Astrocyte (in vitro differentiated cells and primary cell): ENCODE results near the gene ACKR2. TPM values are rescaled to one million over a fixed set of nuclear protein-coding genes. Genes with fewer than 3 reads are reported as not detected.

Experiments
- DNase-seq: peaks from one replicate; pipeline ENCODE4 v3.0.0-alpha.2; 2010; ENCODE audit warnings: low read depth
- FAIRE-seq: peaks from 2 replicates; lab custom pipeline; 2011; peaks lifted over from hg19 to GRCh38; lab: Jason Lieb, UNC
- H2AFZ ChIP-seq: 2 replicates; pipeline ENCODE4 v1.6.0; 2012; ENCODE audit warnings: low read depth, low read length, inconsistent platforms
- H3K27ac ChIP-seq: 2 replicates; pipeline ENCODE4 v1.5.1; 2011; ENCODE audit warnings: low read depth, low read length, inconsistent platforms
- H3K27me3 ChIP-seq: 2 replicates; pipeline ENCODE4 v1.6.0; 2011; ENCODE audit warnings: low read length, inconsistent platforms; ENCODE audit not compliant: insufficient read depth
- H3K36me3 ChIP-seq: 2 replicates; pipeline ENCODE4 v1.5.1; 2011; ENCODE audit warnings: low read length, inconsistent platforms; ENCODE audit not compliant: insufficient read depth
- H3K4me1 ChIP-seq: 2 replicates; pipeline ENCODE4 v1.5.1; 2011; ENCODE audit warnings: low read length, inconsistent platforms; ENCODE audit not compliant: insufficient read depth
- H3K4me2 ChIP-seq: 2 replicates; pipeline ENCODE4 v1.6.0; 2012; ENCODE audit warnings: low read length, inconsistent platforms
- H3K4me3 ChIP-seq: 2 replicates; pipeline ENCODE4 v1.5.1; 2011; ENCODE audit warnings: low read depth, mild to moderate bottlenecking, low read length, inconsistent platforms; ENCODE audit not compliant: insufficient read depth
- H3K79me2 ChIP-seq: 2 replicates; pipeline ENCODE4 v1.6.0; 2012; ENCODE audit warnings: mild to moderate bottlenecking, low read length, inconsistent platforms; ENCODE audit not compliant: insufficient read depth
- H3K9ac ChIP-seq: 2 replicates; pipeline ENCODE4 v1.6.0; 2012; ENCODE audit warnings: mild to moderate bottlenecking, low read length, inconsistent platforms
- H3K9me3 ChIP-seq: 2 replicates; pipeline ENCODE4 v1.5.1; 2012; ENCODE audit warnings: low read depth, mild to moderate bottlenecking, low read length, inconsistent platforms; ENCODE audit not compliant: insufficient read depth
- H4K20me1 ChIP-seq: 2 replicates; pipeline ENCODE4 v1.6.0; 2012; ENCODE audit warnings: low read length, inconsistent platforms; ENCODE audit not compliant: insufficient read depth
- H3K27ac Mint-ChIP-seq: one replicate; pipeline ENCODE4 v1.8.0; 2021; ENCODE audit warnings: mild to moderate bottlenecking, mixed read lengths; ENCODE audit not compliant: unreplicated experiment
- H3K27me3 Mint-ChIP-seq: one replicate; pipeline ENCODE4 v1.8.0; 2021; ENCODE audit warnings: low read depth, mixed read lengths; ENCODE audit not compliant: unreplicated experiment
- H3K36me3 Mint-ChIP-seq: one replicate; pipeline ENCODE4 v1.8.0; 2021; ENCODE audit warnings: low read depth, mixed read lengths; ENCODE audit not compliant: unreplicated experiment
- H3K4me1 Mint-ChIP-seq: one replicate; pipeline ENCODE4 v1.8.0; 2021; ENCODE audit warnings: low read depth, mixed read lengths; ENCODE audit not compliant: unreplicated experiment
- H3K4me3 Mint-ChIP-seq: one replicate; pipeline ENCODE4 v1.8.0; 2021; ENCODE audit warnings: mild to moderate bottlenecking, moderate library complexity, mixed read lengths; ENCODE audit not compliant: unreplicated experiment
- H3K9me3 Mint-ChIP-seq: one replicate; pipeline ENCODE4 v1.8.0; 2021; ENCODE audit warnings: mild to moderate bottlenecking, mixed read lengths; ENCODE audit not compliant: unreplicated experiment
- CTCF ChIP-seq: IDR thresholded peaks from 2 replicates; pipeline ENCODE4 v1.5.1; 2011; ENCODE audit warnings: low read depth, mild to moderate bottlenecking, inconsistent platforms, low read length, moderate library complexity; ENCODE audit not compliant: insufficient read depth
- EZH2 ChIP-seq: IDR thresholded peaks from 2 replicates; pipeline ENCODE4 v1.6.1; 2012; ENCODE audit warnings: mild to moderate bottlenecking, low read length, inconsistent platforms; ENCODE audit not compliant: insufficient read depth
- total RNA-seq: library from RNA; stranded (reverse); gene quantifications from 2 replicates; pipeline ENCODE4 v1.2.1, GENCODE V29; 2021

The ACKR2 gene
- total RNA-seq, 1 donor from 2014 or later = 1.7 TPM

DNA sequence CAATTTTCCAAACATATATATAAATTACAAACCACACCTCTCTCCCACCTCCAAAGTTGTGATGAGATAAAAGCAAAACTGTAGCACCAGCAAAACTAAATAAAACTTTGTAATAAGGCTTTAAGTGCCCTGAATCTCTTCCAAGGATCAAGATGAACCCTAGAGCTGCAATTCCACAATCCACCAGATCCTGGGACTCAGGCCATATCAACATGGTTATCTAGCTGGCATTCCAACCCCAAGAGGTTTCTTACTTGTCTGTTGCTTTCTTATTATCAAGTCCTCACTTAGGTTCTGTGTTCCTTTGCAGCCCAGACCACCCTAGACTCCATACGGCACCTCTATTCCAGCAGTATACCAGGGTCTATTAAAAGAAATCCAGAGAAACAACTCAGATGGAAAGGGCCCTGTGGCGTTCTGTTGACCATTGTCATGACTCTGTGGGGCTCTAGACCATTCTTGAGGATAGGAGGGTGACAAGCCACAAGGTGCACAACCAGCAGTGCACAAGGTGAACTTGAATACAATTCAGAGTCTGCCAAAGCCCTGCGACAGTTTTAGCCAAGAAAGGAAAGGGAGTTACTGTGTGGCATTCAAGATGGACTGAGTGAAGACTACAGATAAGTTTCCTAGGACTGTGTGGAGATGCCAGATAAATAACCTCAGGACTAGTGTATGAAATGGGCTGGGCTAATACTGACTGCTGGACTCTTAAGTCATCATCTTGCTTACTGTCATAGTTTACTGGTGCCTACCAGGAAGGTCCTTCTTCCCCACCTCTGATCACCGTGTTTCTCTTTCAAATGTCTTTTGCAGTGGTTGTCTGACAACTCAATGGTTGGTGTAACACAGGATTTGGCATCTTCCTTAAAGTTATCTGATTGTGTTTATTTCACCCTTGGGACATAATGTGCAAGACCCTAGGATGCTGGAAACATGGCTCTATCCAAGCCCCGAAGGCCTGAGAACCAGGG, 27.2 kb downstream of the ACKR2 start:
- Histone ChIP-seq H3K27me3 (no peaks in the 10 kb centered on the region), H3K4me1 (no peaks in the 10 kb centered on the region), H3K4me2 (no peak overlapping the region), H3K4me3 (no peak overlapping the region), H4K20me1 (no peaks in the 10 kb centered on the region), H3K36me3 (no peaks in the 10 kb centered on the region), H3K9ac (no peak overlapping the region), H3K9me3 (no peaks in the 10 kb centered on the region), H3K27ac (no peak overlapping the region), H2AFZ (no peak overlapping the region), H3K79me2 (no peaks in the 10 kb centered on the region)
- no peak for TF ChIP-seq EZH2
- no peak for TF ChIP-seq CTCF
- DNase-seq = no peak
- no peak for FAIRE-seq
- Mint-ChIP-seq H3K27me3 (peaks cover 19% of the 10 kb centered on the region), H3K4me3 (no peak overlapping the region), H3K36me3 (no peaks in the 10 kb centered on the region), H3K4me1 (peaks cover 2% of the 10 kb centered on the region), H3K27ac (no peak overlapping the region), H3K9me3 (peaks cover 3% of the 10 kb centered on the region)

DNA sequence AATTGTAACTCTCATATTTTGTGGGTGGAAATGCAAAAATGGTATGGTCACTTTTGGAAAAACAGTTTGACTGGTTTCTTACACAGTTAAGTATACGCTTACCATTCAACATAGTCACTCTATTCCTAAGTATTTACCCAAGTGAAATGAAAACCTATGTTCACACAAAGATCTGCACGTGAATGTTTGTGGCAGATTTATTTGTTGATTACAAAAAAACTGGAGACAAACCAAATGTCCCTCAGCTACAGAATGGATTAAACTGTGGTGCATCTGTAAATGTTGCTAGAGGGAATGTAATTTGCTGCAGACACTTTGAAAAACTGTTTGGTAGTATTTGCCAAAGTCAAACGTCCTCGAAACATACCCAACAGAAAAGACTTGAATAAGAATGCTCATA, 29.3 kb downstream of the ACKR2 start:
- Mint-ChIP-seq H3K27me3 (peaks cover 19% of the 10 kb centered on the region), H3K27ac (no peak overlapping the region), H3K9me3 (peaks cover 3% of the 10 kb centered on the region), H3K4me1 (peaks cover 3% of the 10 kb centered on the region), H3K4me3 (no peak overlapping the region), H3K36me3 (no peaks in the 10 kb centered on the region)
- Histone ChIP-seq H3K4me1 (no peaks in the 10 kb centered on the region), H4K20me1 (no peaks in the 10 kb centered on the region), H3K4me2 (no peak overlapping the region), H3K27me3 (no peaks in the 10 kb centered on the region), H3K9me3 (no peaks in the 10 kb centered on the region), H3K27ac (no peak overlapping the region), H2AFZ (no peak overlapping the region), H3K36me3 (no peaks in the 10 kb centered on the region), H3K4me3 (no peak overlapping the region), H3K79me2 (no peaks in the 10 kb centered on the region), H3K9ac (no peak overlapping the region)
- FAIRE-seq (no peak), DNase-seq (no peak)
- TF ChIP-seq CTCF (no peak), EZH2 (no peak)

DNA sequence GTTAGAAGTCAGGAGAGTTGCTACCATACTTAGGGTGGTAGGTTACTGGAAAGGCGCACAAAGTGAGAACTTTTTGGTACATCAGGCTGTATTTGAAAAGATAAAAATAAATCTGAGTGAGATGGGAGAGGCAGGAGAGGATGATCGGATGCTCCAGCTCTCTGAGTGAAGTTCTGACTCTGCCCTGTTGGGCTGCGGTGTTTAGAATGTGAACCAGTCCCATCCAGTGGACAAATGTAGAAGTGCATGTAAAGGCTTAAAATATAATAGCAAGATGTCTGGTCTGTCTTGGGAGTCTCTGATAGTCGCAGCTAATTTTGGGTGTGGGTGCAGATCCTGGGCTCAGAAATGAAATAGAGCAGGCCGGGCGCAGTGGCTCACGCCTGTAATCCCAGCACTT, 30.4 kb downstream of the ACKR2 start:
- peaks cover 11% of the 10 kb centered on the region for H3K4me1 Mint-ChIP-seq
- DNase-seq (peak; percentile 37), FAIRE-seq (no peak)
- Histone ChIP-seq H2AFZ (no peak overlapping the region), H4K20me1 (no peaks in the 10 kb centered on the region), H3K9me3 (no peaks in the 10 kb centered on the region), H3K27ac (no peak overlapping the region), H3K36me3 (no peaks in the 10 kb centered on the region), H3K4me1 (no peaks in the 10 kb centered on the region), H3K4me2 (peak overlapping the region; percentile 11), H3K27me3 (no peaks in the 10 kb centered on the region), H3K79me2 (no peaks in the 10 kb centered on the region), H3K9ac (no peak overlapping the region), H3K4me3 (no peak overlapping the region)
- H3K36me3 Mint-ChIP-seq = no peaks in the 10 kb centered on the region
- H3K9me3 Mint-ChIP-seq = peaks cover 3% of the 10 kb centered on the region
- no peak overlapping the region for H3K4me3 Mint-ChIP-seq
- TF ChIP-seq CTCF (peak; percentile 65), EZH2 (no peak)
- H3K27ac Mint-ChIP-seq = no peak overlapping the region
- H3K27me3 Mint-ChIP-seq = peaks cover 19% of the 10 kb centered on the region
